Uterus (tissue), 2 donors: ENCODE measurements around the gene UBXN4.
"Not testable (repeated sequence)": the region's sequence is repeated elsewhere in the genome, so short reads cannot be mapped to it uniquely, and the experiment has no call there.

Experiments
- CTCF ChIP-seq, 4 experiments: fragments of 200-600 bp in 2 of 4; fragments of 450-650 bp in 2 of 4; sonication (generic) in 2 of 4; IDR thresholded peaks; one replicate each; pipeline ENCODE4 v1.5.1; 2016 to 2019; ENCODE audit warnings: antibody characterized with exemption in 4 of 4, mild to moderate bottlenecking in 2 of 4, moderate library complexity in 1 of 4
- POLR2A ChIP-seq, 2 donors: fragments of 450-650 bp; IDR thresholded peaks; one replicate each; pipeline ENCODE4 v1.6.1; 2016; ENCODE audit warnings: antibody characterized with exemption in 2 of 2, mild to moderate bottlenecking in 1 of 2, moderate library complexity in 1 of 2

GRCh38 chr2:135704075-135704474, 37.6 kb upstream of the UBXN4 start:
- TF ChIP-seq CTCF, POLR2A (IDR thresholded peaks at IDR 0.05): not testable (repeated sequence)
